H9 (cell line): ENCODE results near the gene SLC1A7. TPM values are rescaled to one million over a fixed set of nuclear protein-coding genes. Genes with fewer than 3 reads are reported as not detected.

Source experiments
- DNase-seq: peaks from one replicate; pipeline ENCODE4 v3.0.0-alpha.2; 2017
- H2AFZ ChIP-seq: one replicate; pipeline ENCODE4 v1.6.1; 2013; ENCODE audit warnings: mild to moderate bottlenecking, low read length, control low read depth, moderate library complexity
- H2AK5ac ChIP-seq: 2 replicates; pipeline ENCODE4 v1.6.1; 2013; ENCODE audit warnings: low read length, control low read depth, mixed read lengths; ENCODE audit not compliant: insufficient read length
- H2BK120ac ChIP-seq: one replicate; pipeline ENCODE4 v1.6.1; 2013; ENCODE audit warnings: low read depth, mild to moderate bottlenecking, low read length, control low read depth, inconsistent platforms; ENCODE audit not compliant: poor library complexity, severe bottlenecking
- H2BK12ac ChIP-seq: 2 replicates; pipeline ENCODE4 v1.6.1; 2013; ENCODE audit warnings: low read length, control low read depth, mixed read lengths, low read depth; ENCODE audit not compliant: insufficient read length
- H2BK15ac ChIP-seq: 2 replicates; pipeline ENCODE4 v1.6.1; 2013; ENCODE audit warnings: low read depth, low read length, control low read depth
- H2BK20ac ChIP-seq: one replicate; pipeline ENCODE4 v1.6.1; 2013; ENCODE audit warnings: low read depth, mild to moderate bottlenecking, low read length, control low read depth, inconsistent platforms; ENCODE audit not compliant: poor library complexity, severe bottlenecking
- H2BK5ac ChIP-seq: 2 replicates; pipeline ENCODE4 v1.6.1; 2013; ENCODE audit warnings: low read length, control low read depth, mixed read lengths; ENCODE audit not compliant: insufficient read length
- H3K14ac ChIP-seq: 2 replicates; pipeline ENCODE4 v1.6.1; 2013; ENCODE audit warnings: low read length, control low read depth; ENCODE audit not compliant: insufficient read depth
- H3K18ac ChIP-seq: 2 replicates; pipeline ENCODE4 v1.6.1; 2013; ENCODE audit warnings: low read depth, mild to moderate bottlenecking, mixed read lengths, low read length, control low read depth; ENCODE audit not compliant: insufficient read length
- H3K23ac ChIP-seq: 2 replicates; pipeline ENCODE4 v1.6.1; 2013; ENCODE audit warnings: low read length, control low read depth, mixed read lengths, low read depth; ENCODE audit not compliant: insufficient read length
- H3K23me2 ChIP-seq: 2 replicates; pipeline ENCODE4 v1.6.1; 2013; ENCODE audit warnings: low read depth, mild to moderate bottlenecking, mixed read lengths, low read length, control low read depth; ENCODE audit not compliant: insufficient read length, poor library complexity, severe bottlenecking
- H3K27ac ChIP-seq: 2 replicates; pipeline ENCODE4 v1.5.1; 2013; ENCODE audit warnings: low read length, control low read depth, mixed read lengths, low read depth; ENCODE audit not compliant: insufficient read length
- H3K27me3 ChIP-seq: 2 replicates; pipeline ENCODE4 v1.6.1; 2013; ENCODE audit warnings: low read length, control low read depth, inconsistent platforms; ENCODE audit not compliant: insufficient read depth
- H3K4ac ChIP-seq: 2 replicates; pipeline ENCODE4 v1.6.1; 2013; ENCODE audit warnings: low read depth, mild to moderate bottlenecking, control low read depth, inconsistent platforms, low read length, moderate library complexity
- H3K4me1 ChIP-seq: 2 replicates; pipeline ENCODE4 v1.6.1; 2013; ENCODE audit warnings: low read length, control low read depth, inconsistent platforms; ENCODE audit not compliant: insufficient read depth
- H3K4me2 ChIP-seq: 2 replicates; pipeline ENCODE4 v1.6.1; 2013; ENCODE audit warnings: low read length, control low read depth, mixed read lengths; ENCODE audit not compliant: insufficient read length, insufficient read depth
- H3K56ac ChIP-seq: 2 replicates; pipeline ENCODE4 v1.6.1; 2013; ENCODE audit warnings: low read depth, mild to moderate bottlenecking, mixed read lengths, low read length, control low read depth; ENCODE audit not compliant: insufficient read length
- H3K79me1 ChIP-seq: 2 replicates; pipeline ENCODE4 v1.6.1; 2013; ENCODE audit warnings: low read depth, mild to moderate bottlenecking, moderate library complexity, low read length, control low read depth, inconsistent platforms; ENCODE audit not compliant: insufficient read depth, poor library complexity, severe bottlenecking
- H3K79me2 ChIP-seq: 2 replicates; pipeline ENCODE4 v1.6.1; 2013; ENCODE audit warnings: low read length, control low read depth, inconsistent platforms; ENCODE audit not compliant: insufficient read depth
- H3K9ac ChIP-seq: 2 replicates; pipeline ENCODE4 v1.6.1; 2013; ENCODE audit warnings: low read length, control low read depth, mixed read lengths; ENCODE audit not compliant: insufficient read length; ENCODE audit errors: extremely low read depth
- H3K9me3 ChIP-seq: one replicate; pipeline ENCODE4 v1.6.1; 2013; ENCODE audit warnings: low read depth, low read length, inconsistent platforms; ENCODE audit not compliant: control insufficient read depth
- H3T11ph ChIP-seq: one replicate; pipeline ENCODE4 v1.6.1; 2013; ENCODE audit warnings: mild to moderate bottlenecking, low read length, control low read depth, inconsistent platforms
- H4K20me1 ChIP-seq: one replicate; pipeline ENCODE4 v1.6.1; 2013; ENCODE audit not compliant: control insufficient read depth, insufficient read length, insufficient read depth
- H4K5ac ChIP-seq: 2 replicates; pipeline ENCODE4 v1.6.1; 2013; ENCODE audit warnings: low read depth, mild to moderate bottlenecking, mixed read lengths, low read length, control low read depth; ENCODE audit not compliant: insufficient read length
- H4K8ac ChIP-seq: replicated peaks from 2 replicates; pipeline ENCODE4 v1.6.1; 2013; ENCODE audit warnings: low read length, control low read depth, mixed read lengths, low read depth; ENCODE audit not compliant: insufficient read length
- H4K91ac ChIP-seq: 2 replicates; pipeline ENCODE4 v1.6.1; 2013; ENCODE audit warnings: low read depth, mild to moderate bottlenecking, moderate library complexity, mixed read lengths, low read length, control low read depth; ENCODE audit not compliant: insufficient read length
- H3K27ac Mint-ChIP-seq, 3 experiments: 2 replicates in 2 of 3; 3 replicates in 1 of 3; pipeline ENCODE4 v1.8.0; 2020 to 2021; ENCODE audit warnings: mixed read lengths in 3 of 3, mild to moderate bottlenecking in 1 of 3, moderate library complexity in 1 of 3
- H3K27me3 Mint-ChIP-seq: 2 replicates; pipeline ENCODE4 v1.8.0; 2021; ENCODE audit warnings: low read depth, mild to moderate bottlenecking, moderate library complexity, mixed read lengths
- H3K36me3 Mint-ChIP-seq, 3 experiments: 2 replicates in 2 of 3; 3 replicates in 1 of 3; pipeline ENCODE4 v1.8.0; 2020 to 2021; ENCODE audit warnings: low read depth in 3 of 3, mixed read lengths in 3 of 3; ENCODE audit not compliant: insufficient read depth in 1 of 3
- H3K4me1 Mint-ChIP-seq, 2 experiments: 2 replicates each; pipeline ENCODE4 v1.8.0; 2020; ENCODE audit warnings: mixed read lengths in 2 of 2
- H3K4me3 Mint-ChIP-seq, 2 experiments: 2 replicates in 1 of 2; 3 replicates in 1 of 2; pipeline ENCODE4 v1.8.0; 2020 to 2021; ENCODE audit warnings: mild to moderate bottlenecking in 2 of 2, mixed read lengths in 2 of 2, moderate library complexity in 1 of 2
- H3K9me3 Mint-ChIP-seq, 2 experiments: 2 replicates in 1 of 2; 3 replicates in 1 of 2; pipeline ENCODE4 v1.8.0; 2020; ENCODE audit warnings: mild to moderate bottlenecking in 2 of 2, mixed read lengths in 2 of 2, moderate library complexity in 1 of 2
- WGBS: extraction: QIAGEN DNeasy Blood & Tissue Kit; methylation state at CpG from one replicate; pipeline ENCODE4 v1.1.7; 2013; ENCODE audit warnings: missing lambda C conversion rate, low lambda C conversion rate, mixed read lengths; ENCODE audit not compliant: insufficient read length; ENCODE audit errors: extremely low coverage; 5-methylcytosine and 5-hydroxymethylcytosine counted together
- total RNA-seq: library from RNA; stranded (reverse); gene quantifications from 2 replicates; pipeline ENCODE4 v1.2.1, GENCODE V29; 2021
- TF ChIP-seq, protein P1 (sequence below): fragments of 200-600 bp; sonication (generic); conservative IDR thresholded peaks from 3 replicates; pipeline ENCODE4 v1.8.0; 2021; ENCODE audit warnings: antibody characterized with exemption, mild to moderate bottlenecking

SLC1A7 gene
- total RNA-seq, 1 experiment from 2014 or later, result not detected

DNA sequence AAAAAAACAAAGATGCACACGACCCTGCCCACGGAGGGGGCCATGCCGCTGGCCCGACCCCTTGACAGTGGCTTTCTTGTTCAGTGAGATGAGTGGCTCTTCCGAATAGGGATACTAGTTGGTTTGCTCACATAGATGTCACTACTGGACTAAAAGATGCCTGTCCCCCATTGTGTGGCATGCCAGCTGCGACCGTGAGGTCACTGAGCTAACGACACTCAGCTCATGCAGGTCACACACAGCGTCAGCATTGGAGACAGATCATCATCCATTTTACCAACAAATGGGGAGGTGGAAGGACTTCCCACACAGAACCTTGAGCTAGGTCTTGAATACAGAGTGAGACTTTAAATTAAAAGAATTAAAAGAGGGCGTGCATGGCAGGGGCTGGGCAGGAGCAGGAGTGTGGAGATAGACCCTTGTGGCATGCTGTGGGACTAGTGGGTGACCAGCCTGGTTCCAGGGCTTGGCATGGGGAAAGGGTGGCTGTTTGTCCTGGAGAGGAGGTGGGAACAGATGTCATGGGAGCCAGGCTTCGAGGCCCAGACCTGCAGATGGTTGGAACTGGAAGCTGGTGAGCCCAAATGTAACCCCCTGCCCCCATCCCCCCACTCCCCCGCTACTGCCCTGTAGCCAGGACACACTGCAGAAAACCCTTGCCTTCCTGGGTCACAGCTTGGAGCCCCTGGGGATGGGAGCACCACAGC, 12.4 kb downstream of the SLC1A7 start:
- no peaks in the 10 kb centered on the region for H3K23me2 ChIP-seq
- Mint-ChIP-seq H3K27me3 (peaks cover 21% of the 10 kb centered on the region), H3K4me1 (peaks cover 5 to 24% of the 10 kb centered on the region in 2 experiments), H3K9me3 (no peaks in the 10 kb centered on the region), H3K36me3 (no peaks in the 10 kb centered on the region), H3K27ac (no peak overlapping the region), H3K4me3 (no peak overlapping the region)
- no peaks in the 10 kb centered on the region for H3K79me1 ChIP-seq
- no peak overlapping the region for H2AK5ac ChIP-seq
- H2BK20ac ChIP-seq, result no peak overlapping the region
- no peak overlapping the region for H3K18ac ChIP-seq
- H4K8ac ChIP-seq, result no peak overlapping the region
- H3K14ac ChIP-seq, result no peak overlapping the region; the same call in 1 of the 2 replicates
- no peak overlapping the region for H2BK12ac ChIP-seq
- no peaks in the 10 kb centered on the region for H3K79me2 ChIP-seq
- no peak overlapping the region for H3K4ac ChIP-seq
- H4K20me1 ChIP-seq, result no peaks in the 10 kb centered on the region
- H3K23ac ChIP-seq, result no peak overlapping the region
- no peak overlapping the region for H3K4me2 ChIP-seq
- H3K27me3 ChIP-seq, result no peaks in the 10 kb centered on the region
- H2BK120ac ChIP-seq, result no peak overlapping the region
- H2AFZ ChIP-seq, result no peak overlapping the region
- H2BK5ac ChIP-seq, result no peak overlapping the region
- H3K4me1 ChIP-seq, result no peaks in the 10 kb centered on the region
- DNase-seq, result no peak
- TF ChIP-seq, protein P1, sequence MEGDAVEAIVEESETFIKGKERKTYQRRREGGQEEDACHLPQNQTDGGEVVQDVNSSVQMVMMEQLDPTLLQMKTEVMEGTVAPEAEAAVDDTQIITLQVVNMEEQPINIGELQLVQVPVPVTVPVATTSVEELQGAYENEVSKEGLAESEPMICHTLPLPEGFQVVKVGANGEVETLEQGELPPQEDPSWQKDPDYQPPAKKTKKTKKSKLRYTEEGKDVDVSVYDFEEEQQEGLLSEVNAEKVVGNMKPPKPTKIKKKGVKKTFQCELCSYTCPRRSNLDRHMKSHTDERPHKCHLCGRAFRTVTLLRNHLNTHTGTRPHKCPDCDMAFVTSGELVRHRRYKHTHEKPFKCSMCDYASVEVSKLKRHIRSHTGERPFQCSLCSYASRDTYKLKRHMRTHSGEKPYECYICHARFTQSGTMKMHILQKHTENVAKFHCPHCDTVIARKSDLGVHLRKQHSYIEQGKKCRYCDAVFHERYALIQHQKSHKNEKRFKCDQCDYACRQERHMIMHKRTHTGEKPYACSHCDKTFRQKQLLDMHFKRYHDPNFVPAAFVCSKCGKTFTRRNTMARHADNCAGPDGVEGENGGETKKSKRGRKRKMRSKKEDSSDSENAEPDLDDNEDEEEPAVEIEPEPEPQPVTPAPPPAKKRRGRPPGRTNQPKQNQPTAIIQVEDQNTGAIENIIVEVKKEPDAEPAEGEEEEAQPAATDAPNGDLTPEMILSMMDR, result no peak
- no peak overlapping the region for H3T11ph ChIP-seq
- no peak overlapping the region for H3K56ac ChIP-seq
- WGBS, result no CpG with 5 or more reads among the region's 12 CpGs
- no peak overlapping the region for H2BK15ac ChIP-seq
- no peak overlapping the region for H3K9ac ChIP-seq
- H4K5ac ChIP-seq, result no peak overlapping the region
- H3K9me3 ChIP-seq, result no peaks in the 10 kb centered on the region
- H4K91ac ChIP-seq, result no peak overlapping the region
- no peak overlapping the region for H3K27ac ChIP-seq
